Measurements from ENCODE around the gene GOLIM4.
"Not testable (repeated sequence)": the region's sequence is repeated elsewhere in the genome, so short reads cannot be mapped to it uniquely, and the experiment has no call there.

GOLIM4 gene

DNA sequence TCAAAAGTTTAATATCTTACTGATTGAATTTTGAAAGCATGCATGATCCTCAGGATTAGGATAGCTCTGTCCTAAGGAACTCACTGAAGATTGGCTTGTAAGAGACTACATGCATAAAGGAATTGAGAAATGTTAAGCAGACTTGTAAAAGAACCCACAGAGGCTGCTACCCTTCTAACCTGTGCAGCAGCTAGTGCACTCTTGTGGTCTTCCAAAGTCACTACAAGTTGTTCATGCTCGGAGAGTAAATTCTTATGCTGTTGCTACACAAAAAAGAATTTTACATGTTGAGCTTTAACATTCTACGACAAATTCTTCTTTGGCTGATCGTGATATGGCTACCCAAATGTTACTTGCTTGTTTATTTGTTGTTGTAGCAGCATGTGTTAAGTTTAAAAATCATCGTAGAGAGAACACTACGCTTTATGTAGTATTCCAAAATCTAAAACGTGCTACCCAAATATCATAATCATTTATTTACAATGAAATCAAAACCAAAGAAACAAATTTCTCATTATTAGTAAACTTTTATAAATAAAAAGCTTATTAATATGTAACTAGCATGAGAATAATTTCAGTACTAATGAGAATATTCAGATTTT lies 55.0 kb downstream of the GOLIM4 start:
- DNase-seq, result no peak

DNA sequence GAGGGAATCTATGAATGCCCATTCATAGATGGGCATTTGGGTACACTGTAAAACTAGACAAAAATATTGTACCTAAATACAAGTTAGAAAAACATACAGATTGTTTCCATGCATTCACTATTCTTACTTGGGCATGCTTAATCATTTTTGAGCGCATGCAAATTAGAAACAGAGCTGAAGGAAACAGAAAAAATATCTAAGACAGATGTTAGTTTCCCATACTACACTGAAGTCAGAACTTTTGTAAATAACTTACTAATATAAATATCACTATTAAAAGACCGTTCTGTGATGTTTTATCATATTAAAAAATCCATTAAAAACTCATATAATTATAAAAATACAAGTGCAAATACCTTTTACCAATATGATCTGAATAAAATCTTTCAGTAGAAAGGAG lies 58.7 kb downstream of the GOLIM4 start:
- no peak for DNase-seq

DNA sequence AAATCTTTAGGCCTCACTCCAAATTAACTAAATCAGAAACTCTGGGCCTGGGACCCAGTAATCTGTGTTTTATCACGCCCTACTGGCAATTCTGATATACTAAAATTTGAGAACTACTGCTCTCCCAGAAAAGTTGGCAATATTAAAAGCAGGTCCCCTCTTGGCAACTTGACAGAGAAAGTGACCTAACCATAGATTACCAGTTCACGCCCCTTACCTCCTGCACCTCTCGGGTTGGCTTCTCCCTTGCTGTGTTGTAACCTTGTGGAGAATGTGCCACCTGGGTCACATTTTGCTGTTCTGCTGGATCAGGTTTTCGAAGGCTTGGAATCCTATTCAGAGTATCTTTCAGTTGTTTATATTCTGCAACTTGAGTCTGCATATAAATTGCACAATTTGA lies 59.1 kb downstream of the GOLIM4 start:
- no peak for DNase-seq

DNA sequence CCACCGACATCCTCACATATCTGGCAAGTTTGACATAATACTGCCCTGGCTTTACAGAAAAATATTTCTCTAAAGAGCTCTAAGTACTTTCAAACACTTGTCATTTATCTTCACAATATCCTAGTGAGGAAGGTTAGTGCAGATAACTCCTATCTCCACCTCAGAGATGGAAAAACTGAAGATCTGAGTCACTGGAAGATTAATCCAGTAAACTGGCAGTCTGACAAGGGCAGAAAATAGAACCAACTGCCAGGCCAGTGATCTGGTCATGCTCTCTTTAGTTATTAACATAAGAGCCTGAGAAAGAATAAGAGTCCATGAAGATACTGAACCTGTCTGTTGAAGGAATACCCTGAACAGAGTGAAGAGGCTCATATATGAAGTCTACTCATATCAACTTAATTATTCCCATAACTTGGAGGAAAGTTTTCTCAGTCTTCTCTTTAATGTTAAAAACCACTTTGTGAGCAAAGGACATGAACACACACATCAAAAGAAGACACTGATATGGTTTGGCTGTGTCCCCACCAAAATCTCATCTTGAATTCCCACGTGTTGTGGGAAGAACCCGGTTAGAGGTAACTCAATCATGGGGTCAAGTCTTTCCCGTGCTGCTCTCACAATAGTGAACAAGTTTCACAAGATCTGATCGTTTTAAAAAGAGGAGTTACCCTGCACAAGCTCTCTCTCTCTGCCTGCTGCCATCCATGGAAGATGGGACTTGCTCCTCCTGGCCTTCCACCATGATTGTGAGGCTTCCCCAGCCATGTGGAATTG lies 61.4 kb downstream of the GOLIM4 start:
- no peak for DNase-seq

- no peak for DNase-seq
Observed at GRCh38 chr3:168030577-168030976, 65.1 kb downstream of the GOLIM4 start.

DNA sequence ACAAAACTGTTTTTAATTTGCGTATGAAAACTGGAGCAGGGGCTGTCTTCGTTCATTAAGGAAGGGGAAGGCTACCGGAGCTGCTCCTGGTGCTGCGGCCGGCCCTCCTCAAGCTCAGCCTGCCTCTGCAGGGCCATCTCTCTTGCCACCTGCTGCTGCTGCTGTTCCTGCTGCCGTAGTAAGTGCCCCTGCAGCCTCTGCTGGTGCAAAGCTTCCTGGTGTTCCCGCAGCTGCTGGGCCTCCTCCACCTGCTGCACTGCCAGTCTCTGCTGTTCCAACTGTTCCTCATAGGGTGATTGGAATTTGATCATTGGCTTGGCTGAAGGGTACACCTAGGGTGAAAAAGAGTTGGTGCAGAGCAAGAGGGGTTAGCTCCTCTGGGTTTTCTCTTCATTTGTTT lies 66.0 kb downstream of the GOLIM4 start:
- DNase-seq, result no peak

DNA sequence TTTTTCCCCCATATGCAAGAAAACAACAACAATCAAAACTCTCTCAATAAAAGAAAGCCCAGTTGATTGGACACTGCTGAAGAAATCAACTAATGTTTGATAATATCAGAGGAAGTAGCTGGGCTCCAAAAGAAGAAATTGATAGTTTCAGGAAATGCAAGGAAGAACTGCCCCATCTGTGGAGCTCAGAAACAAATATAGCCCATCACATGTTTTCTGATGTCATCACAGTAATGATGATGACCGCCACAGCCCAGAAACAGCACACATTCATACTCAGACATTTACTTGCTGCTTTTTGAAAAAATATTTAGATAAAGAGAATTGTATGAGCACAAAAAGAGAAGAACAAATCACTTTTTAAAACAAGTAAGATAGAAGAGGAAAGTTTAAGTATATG lies 67.6 kb downstream of the GOLIM4 start:
- DNase-seq, result no peak

- no peak for DNase-seq
Observed at GRCh38 chr3:168026764-168027163, 69.0 kb downstream of the GOLIM4 start.

- DNase-seq, result no peak
Observed at GRCh38 chr3:168025076-168025475, 70.6 kb downstream of the GOLIM4 start.

GRCh38 chr3:168024537-168024941 lies 71.2 kb downstream of the GOLIM4 start:
- DNase-seq, result no peak

DNA sequence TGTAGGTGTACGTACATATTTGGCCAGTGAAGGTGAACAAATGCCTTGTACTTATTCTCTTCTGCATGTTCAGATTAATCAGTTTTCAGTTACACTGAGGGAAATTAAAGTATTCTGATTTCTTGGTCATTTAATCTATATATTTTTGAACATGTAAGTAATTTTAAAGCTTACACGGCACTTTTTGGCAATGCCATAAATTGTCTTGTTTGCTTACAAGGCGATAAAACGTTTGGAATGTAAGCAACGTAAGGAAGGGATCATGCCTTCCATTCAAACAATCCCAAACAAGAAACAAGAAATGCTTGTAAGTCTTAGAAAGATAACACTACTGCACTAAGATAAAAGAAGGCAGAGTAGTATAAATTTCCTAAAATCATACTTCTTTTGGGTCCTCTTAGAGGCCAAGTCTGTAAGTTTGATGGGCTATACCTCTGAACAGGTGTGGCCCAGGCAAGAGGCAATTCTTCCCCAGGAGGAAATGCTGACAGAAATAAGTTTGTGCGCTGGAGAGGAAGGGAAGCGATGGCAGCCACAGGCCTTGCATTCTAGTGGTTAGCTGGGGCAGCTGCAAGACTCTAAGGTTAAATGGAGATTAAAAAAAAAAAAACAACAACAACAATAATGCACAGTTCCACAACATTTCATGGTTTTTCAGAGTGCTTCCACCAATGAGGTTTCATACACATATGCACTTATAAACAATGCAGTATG lies 73.8 kb downstream of the GOLIM4 start:
- no peak for DNase-seq

- not testable (repeated sequence) for DNase-seq
Observed at GRCh38 chr3:168011280-168011679, 84.4 kb downstream of the GOLIM4 start.

DNA sequence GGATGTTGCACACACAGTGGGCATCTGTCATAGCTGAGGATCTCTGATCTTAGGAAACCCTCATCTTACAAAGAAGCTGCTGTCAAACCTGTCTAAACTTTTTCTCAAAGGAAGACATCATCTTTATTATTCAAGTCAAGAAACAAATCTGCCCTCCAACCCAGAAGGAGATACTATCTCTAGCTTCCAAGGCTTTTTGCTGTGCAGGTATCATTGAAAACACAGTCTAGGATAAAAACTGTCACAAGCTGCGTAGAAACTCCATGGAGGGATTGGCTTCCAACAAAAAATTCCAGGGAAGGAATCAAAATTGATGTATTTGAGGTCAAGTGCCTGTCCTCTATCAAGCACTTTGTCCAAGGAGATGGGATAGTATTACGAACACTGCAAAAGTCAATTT lies 89.1 kb downstream of the GOLIM4 start:
- no peak for DNase-seq

DNA sequence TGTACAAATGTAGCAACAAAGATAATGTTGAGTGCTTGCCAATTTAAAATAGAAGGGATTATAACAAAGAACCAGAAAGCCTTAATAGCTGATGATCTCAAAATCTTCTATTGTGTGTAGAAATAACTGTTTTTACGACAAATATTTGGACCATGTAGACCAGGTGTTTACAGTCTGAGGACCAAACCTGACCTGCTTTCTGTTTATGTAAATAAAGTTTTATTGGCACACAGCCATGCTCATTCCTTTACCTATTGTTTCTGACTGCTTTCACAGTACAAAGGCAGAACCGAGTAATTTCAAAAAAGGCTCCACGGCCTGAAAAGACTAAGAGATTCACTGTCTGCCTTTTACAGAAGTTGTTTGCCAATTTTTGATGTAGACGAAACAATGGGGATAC lies 91.8 kb downstream of the GOLIM4 start:
- DNase-seq, result no peak

DNA sequence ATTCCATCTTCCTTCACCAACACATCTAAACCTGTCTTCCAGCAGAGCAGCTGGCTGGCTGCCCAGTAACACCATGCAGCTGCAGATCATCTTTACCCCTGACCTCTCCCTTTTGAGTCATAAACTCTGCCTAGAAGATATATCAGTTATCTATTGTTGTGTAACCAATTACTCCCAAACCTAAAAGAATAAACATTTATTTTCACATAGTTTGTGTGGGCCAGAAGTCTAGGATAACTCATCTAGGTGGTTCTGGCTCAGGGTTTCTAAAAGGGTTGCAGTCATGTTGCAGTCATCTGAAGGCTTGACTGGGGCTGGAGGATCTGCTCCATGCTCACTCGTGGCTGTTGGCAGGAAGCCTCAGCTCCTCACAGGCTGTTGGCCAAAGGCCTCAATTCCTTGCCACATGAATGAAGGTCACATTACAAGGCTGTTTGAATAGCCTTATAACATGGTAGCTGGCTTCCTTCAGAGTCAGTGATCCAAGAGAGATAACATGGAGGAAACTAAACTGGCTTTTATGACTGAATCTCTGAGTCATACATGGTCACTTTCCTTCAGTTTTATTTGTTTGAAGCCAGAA lies 92.8 kb downstream of the GOLIM4 start:
- DNase-seq, result no peak

GRCh38 chr3:168001244-168001643 lies 94.5 kb downstream of the GOLIM4 start:
- DNase-seq, result no peak

GRCh38 chr3:167998253-167998652 lies 97.5 kb downstream of the GOLIM4 start:
- DNase-seq, result no peak

DNA sequence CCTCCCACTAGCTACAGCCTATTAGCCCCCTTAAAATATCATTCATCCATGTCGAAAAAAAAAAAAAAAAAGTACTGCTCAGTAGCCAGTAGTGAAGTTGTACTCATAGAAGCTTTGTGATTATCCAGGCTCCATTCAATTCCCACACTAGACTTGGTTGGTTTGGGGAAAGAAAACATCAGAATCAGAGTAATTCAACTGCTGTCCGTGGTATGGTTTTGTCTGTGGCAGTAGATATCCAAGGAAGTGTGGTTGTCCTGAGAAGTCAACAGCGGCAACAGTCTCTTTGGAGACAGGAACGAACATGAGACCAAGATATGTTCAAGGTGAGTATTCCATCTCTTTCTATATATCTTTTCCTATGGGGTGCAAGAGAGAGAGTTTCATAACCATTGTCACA lies 99.2 kb downstream of the GOLIM4 start:
- DNase-seq, result no peak

DNA sequence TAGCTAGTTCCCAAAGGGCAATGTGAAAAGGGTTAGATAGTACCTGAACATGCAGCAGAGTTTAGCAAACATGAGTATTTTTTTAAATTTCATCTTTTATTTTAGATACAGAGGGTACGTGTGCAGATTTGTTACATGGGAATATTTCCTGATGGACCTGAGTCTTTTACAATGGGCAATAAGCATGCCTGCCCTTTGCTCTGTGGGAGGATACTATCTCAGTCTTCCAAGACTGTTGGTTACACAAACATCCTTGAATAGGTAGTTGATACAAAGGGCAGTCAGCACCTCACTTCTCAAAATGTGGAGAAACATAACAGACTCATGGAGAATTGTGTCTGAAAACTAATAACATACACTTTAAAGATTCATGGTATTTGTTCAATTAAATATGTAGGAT lies 103.3 kb downstream of the GOLIM4 start:
- DNase-seq, result no peak

- no peak for DNase-seq
Observed at GRCh38 chr3:167991213-167991612, 104.5 kb downstream of the GOLIM4 start.

DNA sequence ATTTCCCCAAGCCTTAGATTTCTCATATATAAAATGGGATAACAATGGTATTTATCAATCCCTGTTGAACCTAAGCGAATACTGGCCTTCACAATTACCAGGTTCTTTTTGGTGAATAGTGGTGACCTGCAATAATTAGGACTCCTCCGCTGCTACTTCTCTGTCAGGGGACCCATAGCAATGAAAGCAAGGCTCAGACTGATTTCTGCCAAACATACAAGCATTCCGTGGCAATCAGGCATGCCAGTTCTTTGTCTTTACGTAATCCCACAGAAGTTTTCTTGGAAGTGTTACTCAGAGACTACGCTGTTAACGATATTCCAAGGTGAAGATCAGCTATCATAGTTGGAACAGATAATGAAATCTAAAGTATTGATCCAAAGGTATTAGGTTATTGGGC lies 105.7 kb downstream of the GOLIM4 start:
- no peak for DNase-seq

GRCh38 chr3:167989066-167989465 lies 106.7 kb downstream of the GOLIM4 start:
- DNase-seq, result no peak

GRCh38 chr3:167983583-167983982 lies 112.1 kb downstream of the GOLIM4 start:
- DNase-seq, result no peak

- DNase-seq, result no peak
Observed at GRCh38 chr3:167978486-167978885, 117.2 kb downstream of the GOLIM4 start.

All from CD4-positive, alpha-beta T cell treated with Interleukin-17A for 4 hours (primary cell).